ENCODE results near the gene MYO5A.

DNA sequence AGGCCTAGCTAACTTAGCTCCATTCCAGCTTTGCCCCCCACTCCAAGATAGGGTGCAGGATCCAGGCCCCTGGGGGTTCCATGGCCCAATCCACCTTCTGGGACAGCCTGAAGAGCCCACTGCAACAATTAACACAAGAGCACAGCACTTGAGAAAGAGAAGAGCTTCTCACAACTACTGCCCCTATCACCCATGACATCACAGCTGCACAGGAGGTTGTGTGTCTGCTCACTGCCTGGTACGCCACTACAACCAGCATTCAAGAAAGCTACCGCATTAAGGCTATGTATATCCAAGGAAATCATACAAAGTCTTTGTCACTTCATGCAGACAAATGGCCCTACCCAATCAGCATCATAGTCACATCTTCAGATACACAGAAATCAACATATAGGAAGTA, 62.0 kb downstream of the MYO5A start:
- TF ChIP-seq POLR2A (IDR thresholded peaks at IDR 0.05; ENCODE audit: low read depth, low read length), result no peak
- TF ChIP-seq, protein P1, sequence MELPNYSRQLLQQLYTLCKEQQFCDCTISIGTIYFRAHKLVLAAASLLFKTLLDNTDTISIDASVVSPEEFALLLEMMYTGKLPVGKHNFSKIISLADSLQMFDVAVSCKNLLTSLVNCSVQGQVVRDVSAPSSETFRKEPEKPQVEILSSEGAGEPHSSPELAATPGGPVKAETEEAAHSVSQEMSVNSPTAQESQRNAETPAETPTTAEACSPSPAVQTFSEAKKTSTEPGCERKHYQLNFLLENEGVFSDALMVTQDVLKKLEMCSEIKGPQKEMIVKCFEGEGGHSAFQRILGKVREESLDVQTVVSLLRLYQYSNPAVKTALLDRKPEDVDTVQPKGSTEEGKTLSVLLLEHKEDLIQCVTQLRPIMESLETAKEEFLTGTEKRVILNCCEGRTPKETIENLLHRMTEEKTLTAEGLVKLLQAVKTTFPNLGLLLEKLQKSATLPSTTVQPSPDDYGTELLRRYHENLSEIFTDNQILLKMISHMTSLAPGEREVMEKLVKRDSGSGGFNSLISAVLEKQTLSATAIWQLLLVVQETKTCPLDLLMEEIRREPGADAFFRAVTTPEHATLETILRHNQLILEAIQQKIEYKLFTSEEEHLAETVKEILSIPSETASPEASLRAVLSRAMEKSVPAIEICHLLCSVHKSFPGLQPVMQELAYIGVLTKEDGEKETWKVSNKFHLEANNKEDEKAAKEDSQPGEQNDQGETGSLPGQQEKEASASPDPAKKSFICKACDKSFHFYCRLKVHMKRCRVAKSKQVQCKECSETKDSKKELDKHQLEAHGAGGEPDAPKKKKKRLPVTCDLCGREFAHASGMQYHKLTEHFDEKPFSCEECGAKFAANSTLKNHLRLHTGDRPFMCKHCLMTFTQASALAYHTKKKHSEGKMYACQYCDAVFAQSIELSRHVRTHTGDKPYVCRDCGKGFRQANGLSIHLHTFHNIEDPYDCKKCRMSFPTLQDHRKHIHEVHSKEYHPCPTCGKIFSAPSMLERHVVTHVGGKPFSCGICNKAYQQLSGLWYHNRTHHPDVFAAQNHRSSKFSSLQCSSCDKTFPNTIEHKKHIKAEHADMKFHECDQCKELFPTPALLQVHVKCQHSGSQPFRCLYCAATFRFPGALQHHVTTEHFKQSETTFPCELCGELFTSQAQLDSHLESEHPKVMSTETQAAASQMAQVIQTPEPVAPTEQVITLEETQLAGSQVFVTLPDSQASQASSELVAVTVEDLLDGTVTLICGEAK (IDR thresholded peaks at IDR 0.05; ENCODE audit: borderline replicate concordance), result no peak
- TF ChIP-seq EP300 (IDR thresholded peaks at IDR 0.05; ENCODE audit: borderline replicate concordance in 1 of 2, control insufficient read depth in 1 of 2, low read depth in 2 of 2, low read length in 2 of 2), result no peak
- TF ChIP-seq ATF7 (IDR thresholded peaks at IDR 0.05; ENCODE audit: low read depth), result no peak
